HG03108 (cell line): ENCODE results near the gene TEX12.
"Not testable (repeated sequence)": the region's sequence is repeated elsewhere in the genome, so short reads cannot be mapped to it uniquely, and the experiment has no call there.

Experiments
- ATAC-seq: cut with Tn5 transposase; IDR thresholded peaks from one replicate; pipeline ENCODE4 v1.9.1; 2021; ENCODE audit warnings: moderate library complexity; ENCODE audit not compliant: unreplicated experiment

Gene TEX12, protein sequence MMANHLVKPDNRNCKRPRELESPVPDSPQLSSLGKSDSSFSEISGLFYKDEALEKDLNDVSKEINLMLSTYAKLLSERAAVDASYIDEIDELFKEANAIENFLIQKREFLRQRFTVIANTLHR

GRCh38 chr11:112167145-112167544, at the start of gene TEX12:
Gene TEX12 (plus strand): TSS chr11:112167372. CDS start chr11:112169269, 1,897 bp downstream.
- no peak for ATAC-seq

DNA sequence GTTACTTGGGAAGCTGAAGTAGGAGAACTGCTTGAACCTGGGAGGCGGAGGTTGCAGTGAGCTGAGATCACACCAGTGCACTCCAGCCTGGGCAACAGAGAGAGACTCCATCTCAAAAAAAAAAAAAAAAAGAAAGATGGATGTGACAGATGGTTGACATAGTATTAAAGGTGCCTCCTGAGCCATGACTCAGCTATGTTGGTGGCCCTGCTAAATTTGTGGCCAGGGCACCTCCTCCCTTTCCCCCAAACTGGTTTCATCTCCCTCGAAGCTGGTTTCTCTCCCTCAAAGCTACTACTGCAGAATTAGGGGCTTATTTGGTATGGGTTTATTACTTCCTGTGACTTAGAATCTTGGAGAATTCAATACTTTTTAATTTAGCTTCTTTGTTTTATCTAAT, 49.0 kb upstream of the TEX12 start:
- no peak for ATAC-seq

- no peak for ATAC-seq
Measured at GRCh38 chr11:112121981-112122615, 45.1 kb upstream of the TEX12 start.

- ATAC-seq: no peak
Measured at GRCh38 chr11:112123129-112123528, 44.0 kb upstream of the TEX12 start.

DNA sequence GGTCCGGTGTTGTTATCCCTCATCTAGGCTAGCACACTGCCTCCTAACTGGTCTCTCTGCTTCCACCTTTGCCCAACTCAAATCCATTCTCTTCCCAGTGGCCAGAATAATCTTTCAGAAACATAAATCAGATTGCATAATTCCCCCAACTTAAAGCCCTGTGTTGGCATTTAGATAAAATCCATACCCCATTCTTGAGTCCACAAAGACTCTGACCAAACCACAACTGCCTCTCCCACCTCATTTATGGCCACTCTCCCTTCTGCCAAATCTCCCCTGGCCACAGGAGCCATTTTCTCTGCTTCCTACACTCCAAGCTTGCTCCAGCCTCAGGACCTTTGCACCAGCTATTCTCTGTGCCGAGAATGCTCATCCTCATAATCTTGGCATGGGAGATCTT, 40.1 kb upstream of the TEX12 start:
- ATAC-seq: no peak

DNA sequence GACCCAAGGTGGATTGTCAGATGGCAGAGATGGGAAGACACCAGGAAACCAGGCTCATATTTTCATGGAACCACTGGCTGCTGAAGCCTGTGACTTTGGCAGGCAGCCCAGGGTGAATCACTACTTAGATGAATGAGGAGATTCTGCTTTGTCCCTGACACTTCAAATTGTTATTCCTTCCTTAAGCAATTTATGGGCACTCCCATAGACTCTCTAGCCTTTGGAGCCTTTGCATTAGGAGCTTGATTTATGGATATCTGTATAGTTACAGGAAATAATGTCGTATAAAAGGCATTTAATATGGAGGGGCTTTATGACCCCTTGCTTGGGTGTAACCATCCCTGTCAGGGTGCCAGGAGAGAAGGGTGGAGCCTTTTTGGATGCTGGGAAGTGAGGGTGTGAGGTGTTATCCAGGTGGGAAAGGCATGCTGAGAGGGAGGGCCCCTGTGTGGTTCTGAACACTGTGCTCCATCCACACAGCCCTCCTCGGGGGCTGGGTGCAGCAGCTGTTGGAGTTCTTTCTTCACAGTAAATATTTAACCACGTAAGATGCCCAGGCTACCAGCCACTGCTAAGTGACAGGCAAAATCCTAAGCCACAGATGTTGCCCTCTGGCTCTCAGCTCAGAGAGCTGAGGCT, 38.6 kb upstream of the TEX12 start:
- no peak for ATAC-seq

GRCh38 chr11:112129656-112130055, 37.5 kb upstream of the TEX12 start:
- no peak for ATAC-seq

DNA sequence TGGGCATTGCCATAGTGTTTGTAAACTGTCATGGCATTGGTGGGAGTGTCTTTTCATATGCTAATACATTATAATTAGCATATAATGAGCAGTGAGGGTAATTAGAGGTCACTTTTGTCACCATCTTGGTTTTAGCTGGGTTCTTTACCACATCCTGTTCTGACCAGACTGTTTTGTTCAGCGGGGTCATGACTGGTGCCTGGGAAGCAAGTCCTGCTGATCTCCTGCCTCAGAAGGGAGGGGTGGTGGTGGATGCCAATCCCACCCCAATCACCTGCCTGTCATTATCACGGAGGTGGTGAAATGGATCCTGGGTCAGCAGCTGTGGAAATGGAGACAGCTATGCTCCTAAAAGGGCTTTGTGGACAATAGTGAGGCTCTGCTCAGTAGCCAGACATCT, 34.4 kb upstream of the TEX12 start:
- no peak for ATAC-seq

DNA sequence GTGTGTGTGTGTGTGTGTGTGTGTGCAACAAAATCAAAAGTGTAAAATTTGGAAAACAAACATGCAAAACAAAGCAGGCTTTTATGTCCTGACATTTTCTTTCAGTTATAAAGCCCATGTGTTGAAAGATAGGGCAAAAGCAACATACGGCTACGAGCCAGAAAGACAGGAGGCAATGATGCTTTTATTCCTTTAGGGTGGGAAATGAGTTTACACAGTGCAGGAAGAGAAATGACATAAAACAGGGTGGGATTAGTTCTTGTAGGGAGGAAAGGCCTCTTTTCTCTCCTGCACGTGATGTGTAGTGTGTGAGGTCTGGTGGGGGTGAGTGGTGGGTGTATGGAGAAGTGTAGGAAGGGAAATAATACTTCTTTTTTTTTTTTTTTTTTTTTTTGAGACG, 32.7 kb upstream of the TEX12 start:
- ATAC-seq: no peak

DNA sequence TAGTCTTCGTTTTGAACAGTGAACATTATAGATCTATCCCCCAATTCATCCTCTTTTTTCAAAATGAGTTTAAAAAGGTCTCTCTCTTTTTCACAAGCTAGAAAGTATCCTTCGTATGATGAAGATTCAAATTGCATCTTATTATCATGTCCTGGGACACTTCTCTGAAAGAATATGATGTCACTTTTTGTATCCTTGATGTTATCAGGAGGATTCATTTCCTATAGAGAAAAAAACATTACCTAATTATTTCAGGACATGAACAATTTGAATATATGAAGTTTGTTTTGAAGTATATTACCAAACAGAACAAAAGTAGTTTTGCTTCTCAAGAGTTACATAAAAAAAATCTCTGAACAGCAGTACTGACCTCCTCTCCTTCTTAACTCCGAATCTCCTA, 23.6 kb upstream of the TEX12 start:
- ATAC-seq: no peak

DNA sequence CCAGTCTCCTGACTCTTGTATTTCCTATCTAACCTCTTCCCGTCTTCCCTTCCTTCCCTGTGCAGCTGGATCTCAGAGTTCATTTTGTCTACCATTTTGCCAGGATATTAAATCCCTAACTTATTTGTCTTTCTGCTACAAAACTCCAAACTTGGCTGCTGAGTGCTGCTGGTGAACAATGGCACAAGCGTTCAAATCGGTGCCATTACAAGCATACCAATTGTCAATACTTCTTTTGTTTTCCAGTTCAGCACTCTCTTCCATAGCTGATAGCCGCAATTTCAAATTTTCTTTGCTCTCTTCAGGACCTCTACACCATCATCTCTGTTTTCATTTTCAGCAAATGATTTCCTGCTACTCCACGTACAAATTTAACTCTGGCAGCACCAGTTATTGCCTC, 16.7 kb upstream of the TEX12 start:
- no peak for ATAC-seq

GRCh38 chr11:112156153-112156955, 10.8 kb upstream of the TEX12 start:
- no peak for ATAC-seq

GRCh38 chr11:112156956-112157766, 10.0 kb upstream of the TEX12 start:
- ATAC-seq: no peak

- no peak for ATAC-seq
Measured at GRCh38 chr11:112159098-112160065, 7.8 kb upstream of the TEX12 start.

DNA sequence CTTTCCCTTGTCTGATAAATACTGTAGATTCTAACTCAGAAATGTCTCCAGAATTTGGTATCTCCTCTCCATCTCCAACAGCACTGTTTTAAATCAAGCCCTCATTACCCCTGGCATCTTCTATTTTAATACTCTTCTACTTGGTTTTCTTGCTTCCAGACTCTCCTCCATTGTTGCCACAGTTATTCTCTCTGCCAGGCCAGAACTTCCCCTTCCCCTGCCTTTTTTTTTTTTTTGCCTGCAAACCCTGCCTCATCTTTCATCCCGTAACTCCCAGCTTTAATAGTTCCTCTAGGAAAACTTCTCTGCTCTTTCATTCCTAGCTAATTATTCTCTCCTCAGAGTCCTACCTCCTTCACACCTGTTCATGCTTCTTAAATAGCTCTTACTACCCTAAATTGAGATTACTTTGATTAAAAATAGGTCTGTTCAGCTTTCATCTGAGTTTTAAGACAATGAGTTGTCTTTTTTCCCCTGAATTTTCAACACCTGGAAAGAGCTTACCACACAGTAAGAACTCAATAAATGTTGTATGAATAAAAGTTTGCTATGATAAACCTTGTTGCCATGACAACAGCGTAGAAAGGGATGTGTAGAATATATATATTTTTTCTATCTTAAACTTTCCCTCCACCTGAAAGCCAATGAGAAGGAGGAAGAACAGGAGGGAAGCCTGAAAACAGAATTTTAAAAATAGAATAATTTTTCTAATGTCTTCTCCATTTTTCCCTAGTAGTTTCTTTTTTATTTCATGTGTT, 6.9 kb upstream of the TEX12 start:
- ATAC-seq: no peak

DNA sequence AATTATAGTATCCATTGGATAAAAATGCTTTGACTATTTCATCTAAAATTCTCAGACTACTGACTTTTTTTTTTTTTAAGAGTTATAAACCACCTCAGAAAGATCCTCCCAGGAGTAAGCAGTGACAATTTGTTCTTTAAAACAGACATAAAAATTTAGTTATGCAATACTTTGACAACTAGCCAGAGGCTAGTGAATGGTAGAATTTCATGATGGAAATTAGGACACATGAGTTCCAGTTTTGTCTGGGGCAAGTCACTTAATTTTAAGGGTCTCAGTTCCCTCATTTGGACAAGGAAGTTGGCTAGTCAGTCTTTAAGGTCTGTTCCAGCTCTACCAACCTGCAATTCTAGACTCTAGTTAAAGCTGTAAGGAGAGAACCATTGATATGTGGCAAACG, 6.2 kb upstream of the TEX12 start:
- no peak for ATAC-seq

GRCh38 chr11:112162200-112162599, 5.0 kb upstream of the TEX12 start:
- not testable (repeated sequence) for ATAC-seq

DNA sequence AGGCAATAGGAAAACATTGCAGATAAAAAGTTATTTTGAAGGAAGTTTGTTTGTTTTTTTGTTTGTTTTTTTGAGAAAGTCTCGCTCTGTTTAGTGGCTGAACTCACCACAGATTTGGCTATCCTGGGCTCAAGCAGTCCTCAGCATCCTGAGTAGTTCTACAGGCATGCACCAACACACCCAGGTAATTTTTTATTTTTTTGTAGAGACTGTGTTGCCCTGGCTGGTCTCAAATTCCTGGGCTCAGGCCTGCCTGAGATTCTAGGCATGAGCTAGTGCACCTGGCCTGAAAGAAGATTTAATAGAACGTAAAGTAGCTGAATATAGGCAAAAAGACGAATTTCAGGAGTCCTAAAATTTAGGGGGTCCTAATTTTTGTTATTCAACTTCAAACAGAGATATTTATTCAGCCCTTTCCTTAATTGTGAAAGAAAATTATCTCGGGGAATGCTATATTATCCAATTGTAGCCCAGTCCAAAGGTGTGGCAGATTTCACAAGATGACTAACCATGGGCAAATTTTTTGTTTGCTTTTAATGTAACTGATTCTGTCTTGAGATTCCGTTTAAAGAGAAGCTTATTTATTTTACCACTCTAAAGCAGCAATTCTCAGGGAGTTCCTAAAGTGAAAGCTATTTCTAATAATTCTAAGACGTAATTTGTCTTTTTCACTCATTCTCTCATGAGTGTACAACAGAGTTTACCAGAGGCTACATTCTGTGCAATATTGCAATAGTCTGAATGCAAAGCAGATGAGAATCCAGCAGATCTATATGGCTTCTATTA, 4.2 kb upstream of the TEX12 start:
- ATAC-seq: no peak
